PC-3 (cell line): ENCODE data around the gene CIC. TPM values are rescaled to one million over a fixed set of nuclear protein-coding genes. Genes with fewer than 3 reads are reported as not detected.
"Not testable (repeated sequence)": the region's sequence is repeated elsewhere in the genome, so short reads cannot be mapped to it uniquely, and the experiment has no call there.

Experiments
- ATAC-seq: fragments of 200-7000 bp; cut with Tn5 transposase; 2 replicates; pipeline ENCODE4 v1.9.1; 2020; ENCODE audit warnings: mild to moderate bottlenecking, moderate library complexity
- BruUV-seq: library from RNA; stranded (reverse); fragments of 400-500 nt; replicated peaks from 2 replicates; lab custom pipeline; 2021; lab: Mats Ljungman, UMichigan
- CTCF ChIA-PET: fragments of 300-600 bp; sonication (Branson Sonifier 250); formaldehyde crosslinking; loops from one replicate; lab custom pipeline; 2022; ENCODE audit warnings: antibody characterized with exemption; lab: Charles Lee
- POLR2A ChIA-PET: fragments of 300-600 bp; sonication (Branson Sonifier 250); formaldehyde crosslinking; loops from one replicate; lab custom pipeline; 2022; ENCODE audit warnings: antibody characterized with exemption; ENCODE audit not compliant: unreplicated experiment; lab: Charles Lee
- DNase-seq: peaks from one replicate; pipeline ENCODE4 v3.0.0-alpha.2; 2015
- H2AFZ ChIP-seq: fragments of 300-600 bp; sonication (generic); 2 replicates; pipeline ENCODE4 v1.6.0; 2016; ENCODE audit warnings: antibody characterized with exemption, low read length
- H3F3A ChIP-seq: fragments of 300-600 bp; sonication (generic); one replicate; pipeline ENCODE4 v1.6.0; 2017; ENCODE audit warnings: antibody characterized with exemption, low read length, control low read depth, mild to moderate bottlenecking; ENCODE audit not compliant: unreplicated experiment
- H3K27ac ChIP-seq: fragments of 300-600 bp; sonication (generic); 2 replicates; pipeline ENCODE4 v1.5.1; 2016; ENCODE audit warnings: mild to moderate bottlenecking, low read length
- H3K27me3 ChIP-seq: fragments of 300-600 bp; sonication (generic); 2 replicates; pipeline ENCODE4 v1.6.1; 2016; ENCODE audit warnings: low read length, mixed read lengths
- H3K36me3 ChIP-seq: fragments of 300-600 bp; sonication (generic); 2 replicates; pipeline ENCODE4 v1.6.1; 2016; ENCODE audit warnings: low read depth, mixed run types, low read length, mixed read lengths
- H3K4me1 ChIP-seq: fragments of 300-600 bp; sonication (generic); 2 replicates; pipeline ENCODE4 v1.5.1; 2016; ENCODE audit warnings: low read length; ENCODE audit not compliant: insufficient read depth
- H3K4me2 ChIP-seq: fragments of 300-600 bp; sonication (generic); 2 replicates; pipeline ENCODE4 v1.6.0; 2016; ENCODE audit warnings: low read length
- H3K4me3 ChIP-seq: fragments of 300-600 bp; sonication (generic); 2 replicates; pipeline ENCODE4 v1.5.1; 2016; ENCODE audit warnings: mild to moderate bottlenecking, low read length, mixed read lengths
- H3K79me2 ChIP-seq: fragments of 300-600 bp; sonication (generic); 2 replicates; pipeline ENCODE4 v1.6.1; 2017; ENCODE audit warnings: low read length, mixed read lengths
- H3K9ac ChIP-seq: fragments of 300-600 bp; sonication (generic); 2 replicates; pipeline ENCODE4 v1.6.0; 2016; ENCODE audit warnings: mild to moderate bottlenecking, low read length
- H3K9me2 ChIP-seq: fragments of 300-600 bp; sonication (generic); replicated peaks from 2 replicates; pipeline ENCODE4 v1.6.1; 2016; ENCODE audit warnings: mixed run types, low read length, mixed read lengths
- H3K9me3 ChIP-seq: fragments of 300-600 bp; sonication (generic); 2 replicates; pipeline ENCODE4 v1.6.1; 2016; ENCODE audit warnings: low read length, mixed read lengths
- H4K20me1 ChIP-seq: fragments of 300-600 bp; sonication (generic); 2 replicates; pipeline ENCODE4 v1.6.1; 2016; ENCODE audit warnings: low read length, mixed read lengths
- EZH2 ChIP-seq: fragments of 300-600 bp; sonication (generic); IDR thresholded peaks from one replicate; pipeline ENCODE4 v1.6.1; 2017; ENCODE audit warnings: antibody characterized with exemption, mild to moderate bottlenecking, low read length; ENCODE audit not compliant: unreplicated experiment
- intact Hi-C: fragments of 100-400 bp; cut with micrococcal nuclease; formaldehyde crosslinking; loops from 2 replicates; pipeline ENCODE4 v1.9.0; 2023
- total RNA-seq: library from RNA; depleted of rRNA; stranded (reverse); fragments of >200 nt; gene quantifications from 2 replicates; pipeline ENCODE4 v1.2.3, GENCODE V29; 2014; rRNA removed
- TF ChIP-seq, protein P1 (sequence below): fragments of 300-600 bp; sonication (generic); conservative IDR thresholded peaks from 2 replicates; pipeline ENCODE4 v1.5.1; 2017; ENCODE audit warnings: antibody characterized with exemption, low read depth, mild to moderate bottlenecking, low read length

CIC gene
- total RNA-seq, 1 experiment from 2014 or later, result 9.8 TPM

DNA sequence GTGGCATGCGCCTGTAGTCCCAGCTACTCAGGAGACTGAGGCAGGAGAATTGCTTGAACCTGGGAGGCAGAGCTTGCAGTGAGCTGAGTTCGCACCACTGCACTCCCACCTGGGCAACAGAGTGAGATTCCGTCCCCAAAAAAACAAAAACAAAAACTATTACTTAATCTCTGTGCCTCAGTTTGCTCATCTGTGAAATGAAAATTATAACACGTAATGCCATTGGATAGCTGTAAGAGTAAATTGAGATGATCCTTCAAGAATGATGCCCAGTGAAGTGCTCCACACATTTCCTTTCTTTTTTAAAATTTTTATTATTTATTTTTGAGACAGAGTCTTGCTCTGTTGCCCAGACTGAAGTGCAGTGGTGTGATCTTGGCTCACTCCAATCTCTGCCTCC lies 70.9 kb downstream of the CIC start:
- H4K20me1 ChIP-seq, H2AFZ ChIP-seq, intact Hi-C loops, ATAC-seq, DNase-seq, H3K27me3 ChIP-seq, BruUV-seq, H3K27ac ChIP-seq, H3K4me1 ChIP-seq, H3K9me3 ChIP-seq, H3K4me2 ChIP-seq, POLR2A ChIA-PET, H3K9me2 ChIP-seq, H3K9ac ChIP-seq, H3K79me2 ChIP-seq, H3K4me3 ChIP-seq, CTCF ChIA-PET, H3F3A ChIP-seq, H3K36me3 ChIP-seq: not testable (repeated sequence)

DNA sequence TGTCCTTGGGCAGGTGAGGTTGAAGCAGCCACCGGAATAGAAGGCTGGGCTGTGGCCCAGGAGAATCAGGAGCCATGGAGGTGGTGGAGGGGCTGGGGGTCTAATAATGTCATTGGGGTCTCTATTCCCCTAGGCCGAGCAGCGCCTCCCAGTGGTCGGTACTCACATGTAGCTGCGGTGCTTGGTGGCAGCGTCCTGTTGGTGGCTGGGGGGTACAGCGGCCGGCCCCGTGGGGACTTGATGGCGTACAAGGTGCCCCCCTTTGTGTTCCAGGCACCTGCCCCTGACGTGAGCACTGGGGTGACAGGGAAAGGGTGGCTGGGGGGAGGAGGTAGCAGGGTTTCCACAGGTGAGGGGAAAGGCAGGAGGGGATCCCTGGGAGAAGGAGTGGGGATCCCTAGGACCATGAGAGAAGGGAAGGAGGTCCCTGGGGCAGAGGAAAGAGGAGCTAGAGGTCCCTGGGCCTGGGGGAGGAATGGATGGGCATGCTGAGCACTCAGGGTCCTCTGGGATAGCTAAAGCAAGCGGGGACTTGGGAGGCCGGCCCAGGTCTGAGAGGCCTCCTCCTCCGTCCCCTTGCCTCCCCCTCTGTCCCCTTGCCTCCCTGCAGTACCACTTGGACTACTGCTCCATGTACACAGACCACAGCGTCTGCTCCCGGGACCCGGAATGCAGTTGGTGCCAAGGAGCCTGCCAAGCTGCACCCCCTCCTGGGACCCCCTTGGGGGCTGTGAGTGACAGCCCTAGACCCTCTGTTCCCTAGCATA lies 74.5 kb downstream of the CIC start:
- no peak for DNase-seq
- no peaks in the 10 kb centered on the region for H3K36me3 ChIP-seq
- H3K9me2 ChIP-seq, result no peaks in the 10 kb centered on the region
- ChIA-PET CTCF (no interaction called here), POLR2A (no interaction called here)
- H3K9me3 ChIP-seq, result no peaks in the 10 kb centered on the region
- H3K4me1 ChIP-seq, result no peaks in the 10 kb centered on the region
- H4K20me1 ChIP-seq, result no peaks in the 10 kb centered on the region
- no peak overlapping the region for H3K4me2 ChIP-seq
- H3F3A ChIP-seq, result no peaks in the 10 kb centered on the region
- no TSS peak for BruUV-seq
- H3K9ac ChIP-seq, result no peak overlapping the region
- H3K27ac ChIP-seq, result no peak overlapping the region
- H3K27me3 ChIP-seq, result no peaks in the 10 kb centered on the region
- no peak for ATAC-seq
- no peaks in the 10 kb centered on the region for H3K79me2 ChIP-seq
- intact Hi-C loops, result no loop called here
- TF ChIP-seq, protein P1, sequence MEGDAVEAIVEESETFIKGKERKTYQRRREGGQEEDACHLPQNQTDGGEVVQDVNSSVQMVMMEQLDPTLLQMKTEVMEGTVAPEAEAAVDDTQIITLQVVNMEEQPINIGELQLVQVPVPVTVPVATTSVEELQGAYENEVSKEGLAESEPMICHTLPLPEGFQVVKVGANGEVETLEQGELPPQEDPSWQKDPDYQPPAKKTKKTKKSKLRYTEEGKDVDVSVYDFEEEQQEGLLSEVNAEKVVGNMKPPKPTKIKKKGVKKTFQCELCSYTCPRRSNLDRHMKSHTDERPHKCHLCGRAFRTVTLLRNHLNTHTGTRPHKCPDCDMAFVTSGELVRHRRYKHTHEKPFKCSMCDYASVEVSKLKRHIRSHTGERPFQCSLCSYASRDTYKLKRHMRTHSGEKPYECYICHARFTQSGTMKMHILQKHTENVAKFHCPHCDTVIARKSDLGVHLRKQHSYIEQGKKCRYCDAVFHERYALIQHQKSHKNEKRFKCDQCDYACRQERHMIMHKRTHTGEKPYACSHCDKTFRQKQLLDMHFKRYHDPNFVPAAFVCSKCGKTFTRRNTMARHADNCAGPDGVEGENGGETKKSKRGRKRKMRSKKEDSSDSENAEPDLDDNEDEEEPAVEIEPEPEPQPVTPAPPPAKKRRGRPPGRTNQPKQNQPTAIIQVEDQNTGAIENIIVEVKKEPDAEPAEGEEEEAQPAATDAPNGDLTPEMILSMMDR, result peak; percentile 33; the same call in 1 of the 2 replicates
- no peak for TF ChIP-seq EZH2
- no peak overlapping the region for H2AFZ ChIP-seq
- H3K4me3 ChIP-seq, result no peak overlapping the region

DNA sequence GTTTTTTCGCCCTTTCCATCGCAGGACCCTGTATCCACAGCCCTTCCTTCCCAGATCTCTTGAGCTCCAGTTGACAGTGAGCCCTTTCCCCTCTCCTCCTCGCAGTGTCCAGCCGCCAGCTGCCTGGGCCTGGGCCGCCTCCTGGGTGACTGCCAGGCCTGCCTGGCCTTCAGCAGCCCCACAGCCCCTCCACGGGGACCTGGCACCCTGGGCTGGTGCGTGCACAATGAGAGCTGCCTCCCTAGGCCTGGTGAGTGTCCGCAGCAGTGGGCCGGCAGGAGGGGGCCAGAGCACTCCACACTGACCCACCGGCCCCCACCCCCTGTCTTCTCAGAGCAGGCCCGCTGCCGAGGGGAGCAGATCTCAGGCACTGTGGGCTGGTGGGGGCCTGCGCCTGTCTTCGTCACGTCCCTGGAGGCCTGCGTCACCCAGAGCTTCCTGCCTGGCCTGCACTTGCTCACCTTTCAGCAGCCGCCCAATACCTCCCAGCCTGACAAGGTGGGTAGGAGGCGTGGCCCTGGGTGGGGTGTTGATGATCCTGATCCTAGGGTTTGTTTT lies 75.4 kb downstream of the CIC start:
- no peak for ATAC-seq
- TF ChIP-seq, protein P1, result no peak
- no peak for TF ChIP-seq EZH2

More for the DNA sequence above, 75.4 kb downstream of the CIC start:
- no TSS peak for BruUV-seq
- no peaks in the 10 kb centered on the region for H4K20me1 ChIP-seq
- ChIA-PET POLR2A (no interaction called here), CTCF (no interaction called here)
- no peak for DNase-seq
- no peaks in the 10 kb centered on the region for H3K79me2 ChIP-seq
- no peaks in the 10 kb centered on the region for H3K27me3 ChIP-seq
- H3F3A ChIP-seq, result no peaks in the 10 kb centered on the region
- no peak overlapping the region for H3K9ac ChIP-seq
- H3K27ac ChIP-seq, result no peak overlapping the region
- no peak overlapping the region for H2AFZ ChIP-seq
- no peaks in the 10 kb centered on the region for H3K9me3 ChIP-seq
- H3K4me1 ChIP-seq, result no peaks in the 10 kb centered on the region
- H3K4me2 ChIP-seq, result no peak overlapping the region
- H3K9me2 ChIP-seq, result no peaks in the 10 kb centered on the region
- H3K4me3 ChIP-seq, result no peak overlapping the region
- no peaks in the 10 kb centered on the region for H3K36me3 ChIP-seq
- intact Hi-C loops, result no loop called here

Other genes with a start within 250 kb of the CIC start
- gene GRIK5, start 199.0 kb upstream of the CIC start, total RNA-seq, result 0.12 TPM in 1 of 2 replicates, not detected in the other
- 14.4 and 15.2 TPM in 2 replicates for gene ZNF574, start 193.1 kb upstream of the CIC start, total RNA-seq
- gene POU2F2, start 136.8 kb upstream of the CIC start, total RNA-seq, result 1.4 and 2.4 TPM in 2 replicates
- 34.4 and 38.2 TPM in 2 replicates for gene DEDD2, start 51.6 kb upstream of the CIC start, total RNA-seq
- 5.1 and 6.1 TPM in 2 replicates for gene ZNF526, start 48.9 kb upstream of the CIC start, total RNA-seq
- 25.0 and 29.0 TPM in 2 replicates for gene GSK3A, start 26.6 kb upstream of the CIC start, total RNA-seq
- gene ERF, start 14.1 kb upstream of the CIC start, total RNA-seq, result 17.0 and 40.2 TPM in 2 replicates
- not detected in 2 replicates for gene PRR19, start 32.9 kb downstream of the CIC start, total RNA-seq
- not detected in 2 replicates for gene PAFAH1B3, start 33.4 kb downstream of the CIC start, total RNA-seq
- 0.29 and 0.69 TPM in 2 replicates for gene TMEM145, start 44.1 kb downstream of the CIC start, total RNA-seq
- gene MEGF8, start 56.4 kb downstream of the CIC start, total RNA-seq, result 7.7 and 12.2 TPM in 2 replicates
- 4.1 and 4.5 TPM in 2 replicates for gene CNFN, start 121.0 kb downstream of the CIC start, total RNA-seq
- 2.1 and 3.7 TPM in 2 replicates for gene LIPE, start 158.1 kb downstream of the CIC start, total RNA-seq
- 0.98 TPM in 1 of 2 replicates, not detected in the other for gene CXCL17, start 173.7 kb downstream of the CIC start, total RNA-seq